Stomach smooth muscle (tissue), 2 donors: Measurements from ENCODE around the gene CNNM4.

Experiments
- H3K27ac ChIP-seq: one replicate; pipeline ENCODE4 v1.7.0; 2013; ENCODE audit warnings: mild to moderate bottlenecking, low read length, inconsistent platforms
- H3K27me3 ChIP-seq, 2 donors: one replicate each; pipeline ENCODE4 v1.7.0; 2013; ENCODE audit warnings: low read length in 2 of 2; ENCODE audit not compliant: insufficient read depth in 2 of 2, control insufficient read depth in 1 of 2
- H3K36me3 ChIP-seq, 2 donors: one replicate each; pipeline ENCODE4 v1.7.0; 2013; ENCODE audit warnings: low read length in 2 of 2; ENCODE audit not compliant: control insufficient read depth in 2 of 2, insufficient read depth in 2 of 2
- H3K4me1 ChIP-seq: one replicate; pipeline ENCODE4 v1.7.0; 2013; ENCODE audit warnings: low read length; ENCODE audit not compliant: control insufficient read depth, insufficient read depth
- H3K4me3 ChIP-seq, 2 donors: one replicate each; pipeline ENCODE4 v1.7.0; 2013; ENCODE audit warnings: low read length in 2 of 2
- H3K9ac ChIP-seq, 2 donors: one replicate each; pipeline ENCODE4 v1.7.0; 2013; ENCODE audit warnings: low read length in 2 of 2, mild to moderate bottlenecking in 1 of 2
- H3K9me3 ChIP-seq, 2 donors: one replicate each; pipeline ENCODE4 v1.7.0; 2013; ENCODE audit warnings: low read length in 2 of 2; ENCODE audit not compliant: control insufficient read depth in 2 of 2
- donor health status: healthy.
- donor health status: Pancreatic carcinoma.

CNNM4 gene

DNA sequence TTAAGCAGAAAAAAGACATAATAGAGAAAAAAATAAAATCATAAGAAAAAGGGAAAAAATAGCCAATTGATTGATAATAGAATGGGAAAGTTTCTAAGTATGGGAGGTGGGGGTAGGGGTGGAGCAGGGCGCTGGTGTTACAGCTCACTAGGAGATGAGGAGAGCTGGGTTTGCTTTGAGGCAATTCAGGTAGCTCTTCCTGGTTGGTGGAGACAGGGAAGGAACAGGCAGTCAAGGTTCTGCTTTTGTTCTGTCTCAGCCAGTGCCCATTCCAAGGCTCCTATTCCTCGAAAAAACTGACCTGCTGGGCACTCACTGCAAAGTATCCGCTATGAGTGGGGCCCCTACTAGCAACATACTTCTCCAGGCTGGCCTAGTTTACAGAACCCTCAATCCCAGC, 1.7 kb upstream of the CNNM4 start:
- no peak overlapping the region for H3K9ac ChIP-seq
- no peak overlapping the region for H3K4me3 ChIP-seq
- H3K27ac ChIP-seq = no peak overlapping the region
- H3K4me1 ChIP-seq = peaks cover 34% of the 10 kb centered on the region
- H3K27me3 ChIP-seq = no peaks in the 10 kb centered on the region
- no peaks in the 10 kb centered on the region for H3K9me3 ChIP-seq
- H3K36me3 ChIP-seq = no peaks in the 10 kb centered on the region

DNA sequence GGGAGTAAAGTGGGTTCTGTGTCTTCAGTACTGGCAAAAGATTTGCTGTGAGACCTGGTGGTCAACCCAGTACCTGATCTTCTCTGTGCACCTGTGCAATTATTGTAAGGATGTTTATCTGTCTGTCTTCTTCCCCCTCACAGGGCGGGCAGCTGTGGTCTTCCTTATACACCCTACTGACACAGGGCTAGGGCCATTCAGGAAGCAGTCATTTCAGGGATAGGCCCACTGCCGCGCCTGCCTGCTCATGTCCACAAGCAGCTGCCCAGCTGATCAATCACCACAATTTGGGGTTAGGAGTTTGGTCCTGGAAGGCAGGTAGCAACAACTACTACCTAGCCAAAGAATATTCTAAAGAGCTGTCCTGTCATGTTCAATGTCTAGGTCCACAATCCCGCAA, 1.2 kb upstream of the CNNM4 start:
- H3K4me1 ChIP-seq = peaks cover 40% of the 10 kb centered on the region
- no peaks in the 10 kb centered on the region for H3K36me3 ChIP-seq
- H3K9me3 ChIP-seq = no peaks in the 10 kb centered on the region
- no peak overlapping the region for H3K4me3 ChIP-seq
- H3K9ac ChIP-seq = no peak overlapping the region
- H3K27me3 ChIP-seq = no peaks in the 10 kb centered on the region
- H3K27ac ChIP-seq = no peak overlapping the region

- Histone ChIP-seq H3K9me3 (no peaks in the 10 kb centered on the region), H3K9ac (peak overlapping the region; percentile 78 to 85), H3K4me3 (peak overlapping the region; percentile 95 to 99), H3K27me3 (no peaks in the 10 kb centered on the region), H3K36me3 (no peaks in the 10 kb centered on the region), H3K27ac (peak overlapping the region; percentile 64), H3K4me1 (peaks cover 41% of the 10 kb centered on the region)
These were observed 507 bp downstream of the CNNM4 start for GRCh38 chr2:96760986-96761832.

DNA sequence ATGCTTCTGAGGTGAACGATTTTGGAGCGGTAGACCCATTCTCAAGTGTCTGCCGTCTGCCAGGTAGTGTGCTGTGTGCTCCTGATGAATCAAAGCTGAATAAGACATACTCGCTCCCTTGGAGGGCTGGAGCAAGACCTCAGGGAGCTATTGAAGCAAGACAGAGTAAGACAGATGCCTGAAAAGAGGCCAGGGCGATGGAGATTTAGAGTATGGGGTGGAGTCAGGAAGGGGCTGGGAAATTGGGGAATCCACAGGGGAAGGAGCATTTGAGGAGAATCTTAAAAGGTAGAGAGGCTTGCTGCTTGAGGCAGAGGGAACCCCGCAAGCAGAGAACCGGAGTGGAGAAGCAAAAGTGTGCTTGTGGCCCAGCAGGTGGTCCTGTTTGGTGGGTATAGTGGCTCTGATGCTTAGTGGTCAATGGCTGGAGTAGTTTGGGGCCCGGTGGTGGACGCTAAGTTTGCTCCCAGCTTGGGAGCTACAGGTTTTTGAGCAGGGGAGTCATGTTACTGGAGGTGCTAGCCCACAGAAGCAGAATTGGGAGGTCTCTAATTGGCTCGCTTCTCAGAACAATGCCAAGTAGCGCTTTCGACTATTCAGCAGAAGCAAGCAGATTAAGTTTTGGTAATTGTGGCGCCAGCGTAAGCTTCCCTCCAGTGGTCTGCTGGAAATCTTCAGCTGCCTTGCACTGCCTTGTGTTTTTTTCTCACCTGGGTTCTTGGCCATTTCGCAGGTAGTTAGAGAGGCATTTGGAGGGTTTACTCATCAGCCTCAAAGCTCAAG, 2.0 kb downstream of the CNNM4 start:
- H3K27ac ChIP-seq = peak overlapping the region; percentile 24
- peaks cover 41% of the 10 kb centered on the region for H3K4me1 ChIP-seq

DNA sequence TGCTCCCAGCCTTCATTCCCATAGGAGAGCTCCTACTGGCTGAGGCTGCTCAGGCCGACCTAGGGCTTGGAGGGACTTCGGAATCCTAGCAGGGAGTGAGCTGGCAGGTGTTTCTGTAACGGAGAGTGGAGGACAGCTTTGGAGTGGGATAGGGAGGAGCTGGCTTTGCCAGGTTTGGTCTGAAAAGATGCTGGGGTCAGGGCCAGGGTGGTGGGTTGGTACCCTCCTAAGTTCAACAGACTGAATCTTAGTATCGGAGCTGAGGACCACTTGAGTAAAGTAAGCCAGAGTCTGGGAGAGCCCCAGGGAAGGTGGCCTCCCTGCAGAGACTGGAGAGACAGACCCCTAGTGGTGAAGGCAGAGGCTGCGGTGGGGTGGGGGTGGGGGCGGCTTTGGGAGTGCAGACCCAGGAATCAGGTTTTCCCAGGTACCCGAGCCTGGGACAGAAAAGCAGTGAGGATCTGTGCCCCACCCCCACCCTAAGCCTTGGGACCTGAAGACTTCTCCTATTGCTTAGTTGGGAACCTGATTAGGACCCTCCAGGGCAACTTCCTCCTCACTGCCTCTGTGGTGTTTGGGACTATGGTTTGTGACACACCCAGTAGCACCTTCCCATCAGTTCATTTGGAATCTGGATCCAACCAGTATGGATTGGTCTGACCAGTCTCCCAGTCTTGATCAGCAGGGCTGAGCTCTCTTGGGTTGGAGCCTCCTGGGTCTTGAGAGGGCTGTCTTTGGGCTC, 3.0 kb downstream of the CNNM4 start:
- Histone ChIP-seq H3K9me3 (no peaks in the 10 kb centered on the region), H3K27me3 (no peaks in the 10 kb centered on the region), H3K27ac (peak overlapping the region; percentile 24), H3K4me3 (peak overlapping the region; percentile 95 to 99), H3K36me3 (peaks cover 0 to 2% of the 10 kb centered on the region in 2 donors), H3K4me1 (peaks cover 41% of the 10 kb centered on the region), H3K9ac (peak overlapping the region; percentile 36 to 64)

More for the DNA sequence above, 2.0 kb downstream of the CNNM4 start:
- H3K4me3 ChIP-seq = peak overlapping the region; percentile 95 to 99
- H3K9ac ChIP-seq = peak overlapping the region; percentile 36 to 64
- H3K36me3 ChIP-seq = peaks cover 0 to 2% of the 10 kb centered on the region in 2 donors
- H3K27me3 ChIP-seq = no peaks in the 10 kb centered on the region
- H3K9me3 ChIP-seq = no peaks in the 10 kb centered on the region

GRCh38 chr2:96764253-96764637, 3.5 kb downstream of the CNNM4 start:
- no peaks in the 10 kb centered on the region for H3K27me3 ChIP-seq
- H3K9me3 ChIP-seq = no peaks in the 10 kb centered on the region
- peaks cover 0 to 2% of the 10 kb centered on the region in 2 donors for H3K36me3 ChIP-seq
- peaks cover 41% of the 10 kb centered on the region for H3K4me1 ChIP-seq
- H3K4me3 ChIP-seq = peak overlapping the region; percentile 95 to 99
- H3K27ac ChIP-seq = no peak overlapping the region
- H3K9ac ChIP-seq = peak overlapping the region; percentile 23 to 64

DNA sequence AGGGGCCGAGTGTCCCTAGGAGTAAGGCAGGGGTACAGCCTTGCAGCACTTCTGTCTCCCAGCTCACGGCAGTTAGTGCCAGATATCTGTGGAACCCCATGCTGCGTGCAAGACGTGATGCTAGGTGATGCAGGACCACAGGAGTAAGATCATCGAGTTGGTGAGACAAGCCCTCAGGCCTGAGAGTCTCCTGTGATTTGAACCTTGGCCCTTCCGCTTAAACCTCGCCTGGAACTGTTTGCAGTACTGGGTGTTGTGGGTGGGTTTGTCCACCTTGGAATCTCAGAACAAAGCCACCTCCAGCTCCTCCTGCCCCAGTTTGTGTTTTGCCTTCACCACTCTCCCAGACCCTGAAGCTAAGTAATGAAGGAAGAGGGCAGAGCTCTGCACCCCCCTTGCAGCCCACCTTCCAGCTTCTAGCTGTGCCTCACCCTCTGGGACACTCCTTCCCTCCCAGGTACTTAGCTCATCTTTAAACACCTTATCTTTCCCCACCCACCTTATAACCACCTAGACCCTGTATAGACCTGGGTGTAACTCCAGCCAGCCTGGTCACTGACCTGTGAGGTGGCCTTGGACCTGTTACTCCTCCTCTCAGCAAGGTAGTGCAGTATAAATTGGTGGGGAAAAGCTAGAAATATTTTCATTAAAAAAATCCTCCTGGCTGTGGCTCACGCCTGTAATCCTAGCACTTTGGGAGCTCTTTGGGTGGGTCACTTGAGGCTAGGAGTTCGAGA, 6.6 kb downstream of the CNNM4 start:
- no peak overlapping the region for H3K4me3 ChIP-seq
- H3K36me3 ChIP-seq = peaks cover 0 to 4% of the 10 kb centered on the region in 2 donors
- no peak overlapping the region for H3K9ac ChIP-seq
- no peaks in the 10 kb centered on the region for H3K9me3 ChIP-seq
- no peaks in the 10 kb centered on the region for H3K27me3 ChIP-seq
- peaks cover 23% of the 10 kb centered on the region for H3K4me1 ChIP-seq
- no peak overlapping the region for H3K27ac ChIP-seq

DNA sequence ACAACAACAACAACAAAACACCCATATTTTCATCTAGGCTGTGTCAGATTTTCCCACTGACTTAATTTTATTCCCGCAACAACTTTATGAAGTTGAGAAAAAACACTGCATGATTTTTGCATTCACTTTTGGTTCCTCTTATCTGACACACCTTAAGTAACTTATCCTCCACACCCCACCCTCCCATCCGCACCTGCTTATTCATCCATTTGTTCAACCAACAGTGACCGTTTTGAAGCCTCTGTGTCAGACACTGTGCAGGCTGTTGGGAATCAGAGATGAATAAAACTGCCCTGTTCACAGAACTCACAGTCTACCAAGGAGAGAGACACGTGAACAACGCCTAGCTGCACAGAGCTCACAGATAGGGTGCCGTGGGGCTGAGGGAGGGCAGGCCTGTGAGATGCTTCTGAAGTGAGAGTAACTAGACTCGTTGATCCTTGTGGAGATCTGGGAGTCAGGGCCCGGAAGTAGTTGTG, 7.4 kb downstream of the CNNM4 start:
- H3K4me3 ChIP-seq = no peak overlapping the region
- no peaks in the 10 kb centered on the region for H3K9me3 ChIP-seq
- peaks cover 0 to 4% of the 10 kb centered on the region in 2 donors for H3K36me3 ChIP-seq
- H3K27me3 ChIP-seq = no peaks in the 10 kb centered on the region
- no peak overlapping the region for H3K27ac ChIP-seq
- peaks cover 15% of the 10 kb centered on the region for H3K4me1 ChIP-seq
- H3K9ac ChIP-seq = no peak overlapping the region

DNA sequence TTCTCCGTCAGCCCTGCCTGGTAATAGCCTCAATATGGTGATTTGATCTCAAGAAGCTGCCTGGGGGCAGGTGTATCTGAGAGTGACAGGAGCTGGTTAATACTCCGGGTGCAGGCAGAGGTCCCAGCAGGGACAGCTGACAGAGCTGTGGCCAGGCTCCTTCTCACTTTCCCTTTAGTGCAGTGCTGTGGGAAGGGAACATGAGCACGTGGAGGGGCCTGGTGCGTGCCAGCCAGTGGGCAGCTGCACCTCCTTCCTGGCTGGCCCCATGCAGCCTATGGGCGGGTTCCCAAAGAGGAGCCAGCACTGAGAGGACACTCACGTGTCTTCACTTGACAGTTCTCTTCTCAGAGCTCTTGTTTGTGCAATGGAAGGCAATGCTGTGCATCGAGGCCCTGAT, 9.1 kb downstream of the CNNM4 start:
- Histone ChIP-seq H3K27me3 (no peaks in the 10 kb centered on the region), H3K9me3 (no peaks in the 10 kb centered on the region), H3K27ac (no peak overlapping the region), H3K4me3 (no peak overlapping the region), H3K4me1 (peaks cover 3% of the 10 kb centered on the region), H3K36me3 (peaks cover 0 to 4% of the 10 kb centered on the region in 2 donors), H3K9ac (no peak overlapping the region)
